MM.1S (cell line): ENCODE results near the gene PLCB1.

Experiments used
- DNase-seq: peaks from one replicate; pipeline ENCODE4 v3.0.0-alpha.2; 2015
- H2AFZ ChIP-seq: fragments of 300-600 bp; sonication (generic); 2 replicates; pipeline ENCODE4 v1.6.0; 2016; ENCODE audit warnings: antibody characterized with exemption, low read length
- H3F3A ChIP-seq: fragments of 300-600 bp; sonication (generic); 2 replicates; pipeline ENCODE4 v1.6.1; 2016; ENCODE audit warnings: mild to moderate bottlenecking, antibody characterized with exemption, low read length, moderate library complexity, mixed read lengths; ENCODE audit not compliant: insufficient read depth
- H3K27ac ChIP-seq: fragments of 300-600 bp; sonication (generic); 2 replicates; pipeline ENCODE4 v1.5.1; 2016; ENCODE audit warnings: mild to moderate bottlenecking, low read length
- H3K27me3 ChIP-seq: fragments of 300-600 bp; sonication (generic); replicated peaks from 2 replicates; pipeline ENCODE4 v1.6.0; 2016; ENCODE audit warnings: low read length; ENCODE audit not compliant: insufficient read depth
- H3K36me3 ChIP-seq: fragments of 300-600 bp; sonication (generic); replicated peaks from 2 replicates; pipeline ENCODE4 v1.6.1; 2016; ENCODE audit warnings: mild to moderate bottlenecking, low read length, mixed read lengths; ENCODE audit not compliant: insufficient read depth
- H3K4me1 ChIP-seq: fragments of 300-600 bp; sonication (generic); 2 replicates; pipeline ENCODE4 v1.6.1; 2016; ENCODE audit warnings: low read length, mixed read lengths
- H3K4me2 ChIP-seq: fragments of 300-600 bp; sonication (generic); 2 replicates; pipeline ENCODE4 v1.6.0; 2016; ENCODE audit warnings: low read depth, low read length
- H3K4me3 ChIP-seq: fragments of 300-600 bp; sonication (generic); 2 replicates; pipeline ENCODE4 v1.5.1; 2016; ENCODE audit warnings: low read length, mixed read lengths
- H3K79me2 ChIP-seq: fragments of 300-600 bp; sonication (generic); 2 replicates; pipeline ENCODE4 v1.6.1; 2016; ENCODE audit warnings: mixed run types, low read length, mixed read lengths
- H3K9ac ChIP-seq: fragments of 300-600 bp; sonication (generic); 2 replicates; pipeline ENCODE4 v1.6.1; 2016; ENCODE audit warnings: low read length, mixed read lengths
- H3K9me2 ChIP-seq: fragments of 300-600 bp; sonication (generic); replicated peaks from 2 replicates; pipeline ENCODE4 v1.6.1; 2016; ENCODE audit warnings: mild to moderate bottlenecking, low read length, mixed read lengths; ENCODE audit not compliant: insufficient read depth
- H3K9me3 ChIP-seq: fragments of 300-600 bp; sonication (generic); replicated peaks from 2 replicates; pipeline ENCODE4 v1.6.1; 2016; ENCODE audit warnings: mild to moderate bottlenecking, low read length, mixed read lengths; ENCODE audit not compliant: insufficient read depth
- H4K20me1 ChIP-seq: fragments of 300-600 bp; sonication (generic); 2 replicates; pipeline ENCODE4 v1.6.1; 2016; ENCODE audit warnings: mild to moderate bottlenecking, low read length, moderate library complexity, mixed read lengths; ENCODE audit not compliant: insufficient read depth
- EZH2 ChIP-seq: fragments of 300-600 bp; sonication (generic); optimal IDR thresholded peaks from 2 replicates; pipeline ENCODE3; 2017; ENCODE audit warnings: low read depth, mild to moderate bottlenecking, antibody characterized with exemption, low read length, mixed read lengths
- EZH2phosphoT487 ChIP-seq: fragments of 300-600 bp; sonication (generic); IDR thresholded peaks from 2 replicates; pipeline ENCODE4 v1.6.1; 2018; ENCODE audit warnings: antibody characterized with exemption, low read length
- TF ChIP-seq, protein P1 (sequence below): fragments of 300-600 bp; sonication (generic); IDR thresholded peaks from 2 replicates; pipeline ENCODE4 v1.5.1; 2016; ENCODE audit warnings: antibody characterized with exemption, low read length, mixed read lengths

The PLCB1 gene

GRCh38 chr20:8519887-8520286 is 387.8 kb downstream of the PLCB1 start:
- TF ChIP-seq, protein P1, sequence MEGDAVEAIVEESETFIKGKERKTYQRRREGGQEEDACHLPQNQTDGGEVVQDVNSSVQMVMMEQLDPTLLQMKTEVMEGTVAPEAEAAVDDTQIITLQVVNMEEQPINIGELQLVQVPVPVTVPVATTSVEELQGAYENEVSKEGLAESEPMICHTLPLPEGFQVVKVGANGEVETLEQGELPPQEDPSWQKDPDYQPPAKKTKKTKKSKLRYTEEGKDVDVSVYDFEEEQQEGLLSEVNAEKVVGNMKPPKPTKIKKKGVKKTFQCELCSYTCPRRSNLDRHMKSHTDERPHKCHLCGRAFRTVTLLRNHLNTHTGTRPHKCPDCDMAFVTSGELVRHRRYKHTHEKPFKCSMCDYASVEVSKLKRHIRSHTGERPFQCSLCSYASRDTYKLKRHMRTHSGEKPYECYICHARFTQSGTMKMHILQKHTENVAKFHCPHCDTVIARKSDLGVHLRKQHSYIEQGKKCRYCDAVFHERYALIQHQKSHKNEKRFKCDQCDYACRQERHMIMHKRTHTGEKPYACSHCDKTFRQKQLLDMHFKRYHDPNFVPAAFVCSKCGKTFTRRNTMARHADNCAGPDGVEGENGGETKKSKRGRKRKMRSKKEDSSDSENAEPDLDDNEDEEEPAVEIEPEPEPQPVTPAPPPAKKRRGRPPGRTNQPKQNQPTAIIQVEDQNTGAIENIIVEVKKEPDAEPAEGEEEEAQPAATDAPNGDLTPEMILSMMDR: no peak
- TF ChIP-seq EZH2phosphoT487: no peak
- TF ChIP-seq EZH2: no peak
- Histone ChIP-seq H3K4me2 (no peak overlapping the region), H3K79me2 (no peaks in the 10 kb centered on the region), H3K27ac (no peak overlapping the region), H3K9me3 (no peaks in the 10 kb centered on the region), H2AFZ (no peak overlapping the region), H3F3A (no peaks in the 10 kb centered on the region), H3K9ac (no peak overlapping the region), H3K9me2 (no peaks in the 10 kb centered on the region), H4K20me1 (no peaks in the 10 kb centered on the region), H3K27me3 (no peaks in the 10 kb centered on the region), H3K36me3 (no peaks in the 10 kb centered on the region), H3K4me1 (no peaks in the 10 kb centered on the region), H3K4me3 (no peak overlapping the region)
- DNase-seq: no peak

GRCh38 chr20:8522168-8522567 is 390.1 kb downstream of the PLCB1 start:
- H3K4me3 ChIP-seq: no peak overlapping the region
- TF ChIP-seq, protein P1: no peak
- TF ChIP-seq EZH2phosphoT487: no peak
- no peak for TF ChIP-seq EZH2
- H3K27ac ChIP-seq: no peak overlapping the region
- no peaks in the 10 kb centered on the region for H3K9me2 ChIP-seq
- H2AFZ ChIP-seq: no peak overlapping the region
- H3K36me3 ChIP-seq: no peaks in the 10 kb centered on the region
- DNase-seq: no peak
- H4K20me1 ChIP-seq: no peaks in the 10 kb centered on the region
- no peaks in the 10 kb centered on the region for H3K9me3 ChIP-seq
- no peak overlapping the region for H3K9ac ChIP-seq
- no peaks in the 10 kb centered on the region for H3F3A ChIP-seq
- H3K4me2 ChIP-seq: no peak overlapping the region
- no peaks in the 10 kb centered on the region for H3K4me1 ChIP-seq
- no peaks in the 10 kb centered on the region for H3K79me2 ChIP-seq
- no peaks in the 10 kb centered on the region for H3K27me3 ChIP-seq

GRCh38 chr20:8523684-8524083 is 391.6 kb downstream of the PLCB1 start:
- H3K79me2 ChIP-seq: no peaks in the 10 kb centered on the region
- H3K36me3 ChIP-seq: no peaks in the 10 kb centered on the region
- H3K9ac ChIP-seq: no peak overlapping the region
- peaks cover 5% of the 10 kb centered on the region; the same call in 1 of the 2 replicates for H3K4me1 ChIP-seq
- H3K9me3 ChIP-seq: no peaks in the 10 kb centered on the region
- H3K9me2 ChIP-seq: no peaks in the 10 kb centered on the region
- no peaks in the 10 kb centered on the region for H3F3A ChIP-seq
- H3K27ac ChIP-seq: no peak overlapping the region
- no peaks in the 10 kb centered on the region for H4K20me1 ChIP-seq
- no peak for DNase-seq
- H2AFZ ChIP-seq: no peak overlapping the region
- TF ChIP-seq EZH2phosphoT487 (no peak), EZH2 (no peak)
- TF ChIP-seq, protein P1: no peak
- H3K4me2 ChIP-seq: no peak overlapping the region
- no peak overlapping the region for H3K4me3 ChIP-seq
- no peaks in the 10 kb centered on the region for H3K27me3 ChIP-seq
